Left ventricle myocardium inferior (tissue), 1 donor: ENCODE data around the gene OCIAD1. TPM values are rescaled to one million over a fixed set of nuclear protein-coding genes. Genes with fewer than 3 reads are reported as not detected.
"Not testable (repeated sequence)": the region's sequence is repeated elsewhere in the genome, so short reads cannot be mapped to it uniquely, and the experiment has no call there.

ENCODE experiments used
- DNase-seq: peaks from one replicate; pipeline ENCODE4 v3.0.0-alpha.2; 2020
- H3K27ac ChIP-seq: fragments of 200-600 bp; replicated peaks from 2 replicates; pipeline ENCODE4 v1.8.0; 2021
- H3K27me3 ChIP-seq: fragments of 200-600 bp; 2 replicates; pipeline ENCODE4 v1.8.0; 2021; ENCODE audit warnings: low read depth
- H3K36me3 ChIP-seq: fragments of 200-600 bp; 2 replicates; pipeline ENCODE4 v1.8.0; 2021
- H3K4me1 ChIP-seq: fragments of 200-600 bp; 2 replicates; pipeline ENCODE4 v1.8.0; 2021
- H3K4me3 ChIP-seq: fragments of 200-600 bp; 2 replicates; pipeline ENCODE4 v1.8.0; 2021; ENCODE audit warnings: mild to moderate bottlenecking, moderate library complexity
- H3K9me3 ChIP-seq: fragments of 200-600 bp; replicated peaks from 2 replicates; pipeline ENCODE4 v1.8.0; 2021
- CTCF ChIP-seq: fragments of 200-600 bp; IDR thresholded peaks from 2 replicates; pipeline ENCODE4 v1.8.0; 2021; ENCODE audit warnings: antibody characterized with exemption, mild to moderate bottlenecking, borderline replicate concordance
- intact Hi-C: fragments of 100-400 bp; cut with micrococcal nuclease; formaldehyde crosslinking; loops from one replicate; pipeline ENCODE4 v1.11.0; 2022
- total RNA-seq: library from RNA; stranded (reverse); fragmentation: NEBNext Ultra II Directional; extraction: Animal tissue kit (Norgen Biotek cat#: 25700); gene quantifications from one replicate; pipeline ENCODE4 v1.2.1, GENCODE V29; 2021
- donor health status: DM: no; HTN: yes; CAD: no; lungs with severe emphysema.

OCIAD1 gene
- total RNA-seq, 1 donor from 2014 or later = 129 TPM

- Histone ChIP-seq H3K4me1 (no peaks in the 10 kb centered on the region), H3K27ac (no peak overlapping the region), H3K9me3 (peaks cover 3% of the 10 kb centered on the region), H3K27me3 (no peaks in the 10 kb centered on the region), H3K36me3 (peaks cover 5% of the 10 kb centered on the region), H3K4me3 (no peak overlapping the region)
- intact Hi-C loops = no loop called here
- DNase-seq = no peak
- no peak for TF ChIP-seq CTCF
Measured at GRCh38 chr4:48879561-48880442, 48.9 kb downstream of the OCIAD1 start.

GRCh38 chr4:48881646-48882045, 50.8 kb downstream of the OCIAD1 start:
- H3K4me1 ChIP-seq, H3K9me3 ChIP-seq, H3K27ac ChIP-seq, H3K27me3 ChIP-seq, DNase-seq, H3K36me3 ChIP-seq, intact Hi-C loops, H3K4me3 ChIP-seq: not testable (repeated sequence)

- DNase-seq, H3K4me3 ChIP-seq, H3K4me1 ChIP-seq, H3K27me3 ChIP-seq, H3K27ac ChIP-seq, intact Hi-C loops, H3K9me3 ChIP-seq: not testable (repeated sequence)
- peaks cover 22% of the 10 kb centered on the region for H3K36me3 ChIP-seq
Measured at GRCh38 chr4:48889750-48890149, 58.9 kb downstream of the OCIAD1 start.

- intact Hi-C loops = no loop called here
- Histone ChIP-seq H3K36me3 (peaks cover 32% of the 10 kb centered on the region), H3K4me1 (no peaks in the 10 kb centered on the region)
Measured at GRCh38 chr4:48891028-48891619, 60.2 kb downstream of the OCIAD1 start.

GRCh38 chr4:48896845-48897244, 66.0 kb downstream of the OCIAD1 start:
- no peak for DNase-seq
- Histone ChIP-seq H3K27me3 (no peaks in the 10 kb centered on the region), H3K4me3 (no peak overlapping the region), H3K4me1 (peaks cover 7% of the 10 kb centered on the region), H3K36me3 (peaks cover 24% of the 10 kb centered on the region), H3K9me3 (no peaks in the 10 kb centered on the region), H3K27ac (no peak overlapping the region)
- no peak for TF ChIP-seq CTCF
- intact Hi-C loops = no loop called here

More at GRCh38 chr4:48891028-48891619, 60.2 kb downstream of the OCIAD1 start:
- no peak for TF ChIP-seq CTCF
- DNase-seq = no peak
- H3K27me3 ChIP-seq = no peaks in the 10 kb centered on the region
- H3K9me3 ChIP-seq = peaks cover 4% of the 10 kb centered on the region
- no peak overlapping the region for H3K4me3 ChIP-seq
- no peak overlapping the region for H3K27ac ChIP-seq

- H3K27me3 ChIP-seq = no peaks in the 10 kb centered on the region
- peaks cover 18% of the 10 kb centered on the region for H3K36me3 ChIP-seq
- H3K27ac ChIP-seq = no peak overlapping the region
- H3K4me3 ChIP-seq = no peak overlapping the region
- intact Hi-C loops = no loop called here
- no peak for DNase-seq
- H3K4me1 ChIP-seq = peaks cover 7% of the 10 kb centered on the region
- H3K9me3 ChIP-seq = no peaks in the 10 kb centered on the region
- TF ChIP-seq CTCF = no peak
Measured at GRCh38 chr4:48898733-48899431, 68.0 kb downstream of the OCIAD1 start.
